Inflammatory macrophage (primary cell): ENCODE results near the gene CNOT4.
"Not testable (repeated sequence)": the region's sequence is repeated elsewhere in the genome, so short reads cannot be mapped to it uniquely, and the experiment has no call there.

Experiments used
- DNase-seq, 2 donors: peaks; one replicate each; pipeline ENCODE4 v3.0.0-alpha.2; 2020 to 2022

Gene CNOT4

DNA sequence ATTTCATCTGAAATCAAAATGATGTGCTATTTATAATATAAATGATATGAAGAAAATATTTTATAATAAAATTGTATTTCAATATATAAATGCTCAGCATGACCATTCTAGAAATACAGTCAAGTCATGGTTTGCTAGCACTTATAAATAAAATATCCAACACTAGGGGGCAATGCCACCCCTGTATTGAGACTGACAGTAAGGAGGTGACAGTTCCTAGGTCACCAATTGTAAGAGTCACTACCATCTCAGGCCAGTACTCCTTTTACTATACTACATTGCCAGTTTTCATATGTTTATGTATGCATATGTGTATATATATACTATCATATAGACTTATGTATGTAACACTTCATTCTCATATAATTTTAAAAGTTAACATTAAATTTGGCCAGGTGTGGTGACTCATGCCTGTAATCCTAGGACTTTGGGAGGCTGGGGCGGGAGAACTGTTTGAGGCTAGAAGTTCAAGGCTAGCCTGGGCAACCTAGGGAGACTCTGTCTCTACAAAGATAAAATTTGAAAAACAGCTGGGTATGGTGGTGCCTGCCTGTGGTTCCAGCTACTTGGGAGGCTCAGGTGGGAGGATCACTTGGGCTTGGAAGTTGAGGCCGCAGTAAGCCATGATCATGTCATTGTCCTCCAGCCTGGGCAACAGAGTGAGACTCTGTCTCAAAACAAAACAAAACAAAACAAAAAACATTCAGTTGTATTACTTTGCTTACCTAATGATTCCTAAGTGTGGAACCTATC lies 2.4 kb upstream of the CNOT4 start:
- peak; percentile 80 to 93 for DNase-seq

- peak in 1 of 2 donors; percentile 43 for DNase-seq
These were observed 786 bp upstream of the CNOT4 start for GRCh38 chr7:135510592-135511183.

DNA sequence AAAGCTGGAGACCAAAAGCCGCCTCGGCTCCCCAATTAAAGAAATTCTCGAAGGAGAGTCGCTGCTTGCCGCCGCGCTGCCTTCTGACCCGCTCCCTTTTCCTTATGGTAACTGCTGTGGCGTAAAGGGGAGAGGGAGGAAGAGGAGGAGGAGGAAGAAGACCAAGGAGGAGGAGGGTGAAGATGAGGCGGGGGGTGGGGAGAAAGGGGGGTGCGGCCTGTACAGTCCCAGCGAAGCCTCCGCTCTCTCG lies 388 bp downstream of the CNOT4 start:
- DNase-seq, result peak in 1 of 2 donors; percentile 20

- peak in 1 of 2 donors; percentile 14 for DNase-seq
These were observed 866 bp downstream of the CNOT4 start for GRCh38 chr7:135508883-135509588.

DNA sequence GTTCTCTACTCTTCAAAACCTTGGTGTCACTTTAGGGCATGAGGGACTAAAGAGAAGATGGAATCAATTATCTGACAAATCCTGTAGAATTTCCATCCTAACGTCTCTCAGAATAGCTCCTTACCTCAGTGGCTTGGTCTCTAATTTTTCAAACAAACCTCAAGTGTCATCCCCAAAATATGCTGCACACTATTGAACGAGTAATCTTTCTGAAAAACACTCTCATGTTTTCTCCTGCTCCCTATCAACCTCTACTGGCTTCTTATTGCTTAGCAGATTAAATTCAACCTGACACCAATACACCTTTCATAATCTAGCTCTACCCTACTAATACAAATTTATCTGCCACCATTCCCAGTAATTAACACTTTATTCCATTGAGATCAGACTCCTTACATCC lies 8.5 kb downstream of the CNOT4 start:
- no peak for DNase-seq

- peak; percentile 33 to 87 for DNase-seq
These were observed 10.1 kb downstream of the CNOT4 start for GRCh38 chr7:135499818-135500217.

GRCh38 chr7:135497161-135497560 lies 12.7 kb downstream of the CNOT4 start:
- not testable (repeated sequence) for DNase-seq

GRCh38 chr7:135493362-135493761 lies 16.5 kb downstream of the CNOT4 start:
- DNase-seq, result no peak

DNA sequence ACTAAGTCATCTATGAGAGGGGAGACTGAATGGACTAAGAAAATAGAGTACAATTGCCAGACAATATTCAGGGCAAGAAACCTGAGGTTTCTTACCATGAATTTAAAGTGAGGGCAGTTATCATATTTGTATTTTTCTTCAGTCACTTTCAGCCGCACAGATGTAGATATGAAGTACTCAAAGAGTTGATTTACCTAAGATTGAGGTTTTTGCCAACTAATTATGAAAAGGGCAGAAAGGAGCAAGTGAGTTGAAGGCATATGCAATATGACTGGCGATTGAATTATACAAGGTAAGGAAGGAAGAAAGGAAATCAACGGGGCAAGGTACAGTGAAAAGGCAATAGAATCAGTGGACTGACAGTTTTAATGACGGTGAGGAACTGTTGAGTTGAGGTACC lies 17.8 kb downstream of the CNOT4 start:
- DNase-seq, result no peak

DNA sequence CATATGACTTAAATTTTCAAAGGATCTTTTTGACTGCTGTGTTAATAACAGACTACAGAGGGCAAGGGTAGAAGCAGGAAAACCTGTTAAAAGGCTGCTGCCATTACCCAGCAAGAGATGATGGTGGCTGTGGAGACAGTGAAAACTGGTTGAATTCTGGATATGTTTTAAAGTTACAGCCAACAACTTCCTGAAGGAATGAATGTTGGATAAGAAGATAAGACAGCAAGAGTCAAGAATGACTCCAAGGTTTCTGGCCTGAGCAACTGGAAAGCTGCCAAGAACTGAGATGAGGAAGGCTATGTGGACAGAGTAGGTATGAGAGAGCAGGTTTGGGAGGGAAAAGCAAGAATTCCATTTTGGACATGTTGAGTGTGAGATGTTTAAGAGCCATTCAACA lies 19.1 kb downstream of the CNOT4 start:
- no peak for DNase-seq

- DNase-seq, result no peak
These were observed 20.1 kb downstream of the CNOT4 start for GRCh38 chr7:135489791-135490190.

DNA sequence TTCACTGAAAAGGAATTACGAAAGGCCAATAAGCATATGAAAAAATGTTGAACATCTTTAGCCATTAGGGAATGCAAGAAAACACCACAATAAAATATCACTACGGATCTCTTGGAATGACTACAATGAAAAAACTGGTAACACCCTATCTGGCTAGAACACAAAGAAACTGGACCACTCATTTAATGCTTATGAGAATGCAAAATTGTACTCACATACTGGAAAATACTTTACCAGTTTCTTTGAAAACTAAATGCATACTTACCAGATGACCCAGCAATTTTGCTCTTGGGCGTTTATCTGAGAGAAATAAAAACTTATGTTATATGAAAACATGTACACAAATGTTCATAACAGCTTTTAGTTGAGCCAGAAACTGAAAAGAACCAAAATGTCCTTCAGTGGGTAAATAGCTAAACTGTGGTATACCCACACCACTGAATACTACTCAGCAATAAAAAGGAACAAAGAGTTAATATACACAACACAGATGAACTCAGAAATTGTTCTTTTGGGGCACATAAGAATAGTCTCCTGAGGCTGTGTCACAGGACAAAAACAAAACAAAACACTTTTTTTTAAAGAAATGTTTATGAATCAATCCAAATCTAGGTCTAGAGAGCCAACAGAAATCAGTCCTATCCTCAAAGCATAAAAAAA lies 23.5 kb downstream of the CNOT4 start:
- no peak for DNase-seq

- DNase-seq, result no peak
These were observed 28.3 kb downstream of the CNOT4 start for GRCh38 chr7:135481598-135481979.

DNA sequence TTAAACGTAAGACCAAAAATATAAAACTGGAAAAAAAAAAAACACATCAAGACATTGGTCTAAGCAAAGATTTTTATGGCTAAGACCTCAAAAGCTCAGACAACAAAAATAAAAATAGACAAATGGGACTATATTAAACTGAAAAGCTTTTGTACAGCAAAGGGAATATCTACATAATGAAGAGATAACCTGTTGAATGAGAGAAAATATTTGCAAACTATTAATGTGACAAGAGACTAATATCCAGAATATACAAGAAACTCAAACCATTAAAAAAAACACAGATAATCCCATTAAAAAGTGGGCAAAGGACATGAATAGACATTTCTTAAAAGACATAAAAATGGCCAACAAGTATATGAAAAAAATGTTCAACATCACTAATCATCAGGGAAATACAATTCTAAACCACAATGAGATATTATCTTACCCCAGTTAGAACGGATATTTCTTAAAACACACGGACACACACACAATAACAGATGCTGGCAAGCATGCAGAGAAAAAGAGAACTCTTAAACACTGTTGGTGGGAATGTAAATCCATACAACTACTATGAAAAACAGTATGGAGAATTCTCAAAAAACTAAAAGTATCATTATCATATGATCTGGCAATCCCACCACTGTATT lies 28.8 kb downstream of the CNOT4 start:
- no peak for DNase-seq

DNA sequence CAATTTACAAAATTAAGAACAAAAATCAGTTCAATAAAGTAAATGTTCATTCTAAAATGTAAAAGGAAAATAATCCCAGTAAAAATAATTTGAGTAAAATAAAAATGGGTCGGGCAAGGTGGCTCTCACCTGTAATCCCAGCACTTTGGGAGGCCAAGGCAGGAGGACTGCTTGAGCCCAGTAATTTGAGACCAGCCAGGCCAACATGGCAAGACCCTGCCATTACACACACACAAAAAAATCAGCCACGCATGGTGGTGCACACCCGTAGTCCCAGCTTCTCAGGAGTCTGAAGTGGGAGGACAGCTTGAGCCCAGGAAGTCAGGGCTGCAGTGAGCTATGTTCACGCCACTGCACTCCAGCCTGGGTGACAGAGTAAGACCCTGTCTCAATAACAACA lies 34.4 kb downstream of the CNOT4 start:
- no peak for DNase-seq

DNA sequence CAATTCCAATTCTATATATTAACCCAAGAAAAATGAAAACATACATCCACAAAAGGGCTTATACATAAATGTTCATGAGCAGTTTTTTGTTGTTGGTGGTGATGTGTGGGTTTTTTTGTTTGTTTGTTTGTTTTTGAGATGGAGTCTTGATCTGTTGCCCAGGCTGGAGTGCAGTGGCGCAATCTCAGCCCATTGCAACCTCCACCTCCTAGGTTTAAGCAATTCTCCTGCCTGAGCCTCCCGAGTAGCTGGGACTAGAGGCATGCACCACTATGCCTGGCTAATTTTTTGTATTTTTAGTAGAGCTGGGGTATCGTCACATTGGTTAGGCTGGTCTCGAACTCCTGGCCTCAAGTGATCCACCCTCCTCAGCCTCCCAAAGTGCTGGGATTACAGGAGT lies 40.2 kb downstream of the CNOT4 start:
- not testable (repeated sequence) for DNase-seq

GRCh38 chr7:135467207-135467711 lies 42.6 kb downstream of the CNOT4 start:
- no peak for DNase-seq

DNA sequence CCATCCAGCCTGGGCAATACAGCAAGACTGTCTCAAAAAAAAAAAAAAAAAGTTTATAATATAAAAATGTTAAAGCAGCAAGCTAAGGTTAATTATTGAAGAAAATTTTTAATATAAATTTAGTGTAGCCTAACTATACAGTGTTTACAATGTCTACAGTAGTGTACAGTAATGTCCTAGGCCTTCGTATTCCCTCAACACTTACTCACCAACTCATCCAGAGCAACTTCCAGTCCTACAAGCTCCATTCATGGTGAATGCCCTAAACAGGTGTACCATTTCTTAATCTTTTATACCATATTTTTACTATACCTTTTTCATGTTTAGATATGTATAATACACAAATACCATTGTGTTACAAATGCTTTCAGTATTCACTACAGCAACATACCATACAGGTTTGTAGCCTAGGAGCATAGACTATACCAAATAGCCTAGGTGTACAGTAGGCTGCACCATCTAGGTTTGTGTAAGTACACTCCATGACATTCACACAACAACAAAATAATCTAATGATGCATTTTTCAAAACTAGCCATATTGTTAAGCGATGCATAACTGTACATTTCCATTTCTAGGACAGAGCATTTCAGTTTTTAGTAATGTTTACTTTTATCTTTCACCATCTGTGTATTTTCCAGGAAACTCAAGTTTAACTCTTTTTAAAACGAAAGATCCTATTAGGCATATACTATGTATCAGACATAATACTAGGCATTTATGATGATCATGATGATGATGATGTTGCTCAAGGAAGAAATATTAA lies 43.3 kb downstream of the CNOT4 start:
- no peak for DNase-seq

DNA sequence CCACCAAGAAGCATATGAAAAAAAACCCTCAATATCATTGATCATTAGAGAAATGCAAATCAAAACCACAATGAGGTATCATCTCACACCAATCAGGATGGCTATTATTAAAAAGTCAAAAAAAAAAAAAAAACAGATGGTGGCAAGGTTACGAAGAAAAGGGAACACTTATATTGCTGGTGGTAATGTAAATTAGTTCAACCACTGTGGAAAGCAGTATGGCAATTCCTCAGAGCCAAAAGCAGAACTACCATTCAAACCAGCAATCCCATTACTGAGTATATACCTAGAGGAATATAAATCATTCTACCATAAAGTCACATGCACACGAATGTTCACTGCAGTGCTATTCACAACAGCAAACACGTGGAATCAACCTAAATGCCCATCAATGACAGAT lies 46.0 kb downstream of the CNOT4 start:
- peak; percentile 38 to 59 for DNase-seq

DNA sequence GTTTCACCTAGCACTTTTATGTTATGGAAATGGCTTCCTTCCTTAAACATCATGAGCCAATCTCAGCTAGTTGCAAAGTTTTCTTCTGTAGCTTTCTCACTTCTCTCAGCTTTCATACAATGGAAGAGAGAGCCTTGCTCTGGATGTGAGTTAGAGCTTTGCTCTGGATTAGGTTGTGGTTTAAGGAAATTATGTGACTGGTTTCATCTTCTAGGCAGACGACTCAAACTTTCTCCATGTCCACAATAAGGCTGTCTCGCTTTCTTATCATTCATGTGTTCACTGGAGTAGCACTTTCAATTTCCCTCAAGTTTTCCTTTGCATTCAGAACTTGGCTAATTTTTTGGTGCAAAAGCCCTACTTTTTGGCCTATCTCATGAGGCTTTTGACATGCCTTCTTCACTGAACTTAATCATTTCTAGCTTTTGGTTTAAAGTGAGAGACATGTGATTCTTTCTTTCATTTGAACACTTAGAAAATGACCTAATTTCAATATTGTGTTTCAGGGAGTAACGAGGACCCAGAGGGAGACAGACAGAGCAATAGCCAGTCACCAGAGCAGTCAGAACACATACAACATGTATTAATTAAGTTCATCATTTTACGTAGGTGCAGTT lies 49.8 kb downstream of the CNOT4 start:
- no peak for DNase-seq

DNA sequence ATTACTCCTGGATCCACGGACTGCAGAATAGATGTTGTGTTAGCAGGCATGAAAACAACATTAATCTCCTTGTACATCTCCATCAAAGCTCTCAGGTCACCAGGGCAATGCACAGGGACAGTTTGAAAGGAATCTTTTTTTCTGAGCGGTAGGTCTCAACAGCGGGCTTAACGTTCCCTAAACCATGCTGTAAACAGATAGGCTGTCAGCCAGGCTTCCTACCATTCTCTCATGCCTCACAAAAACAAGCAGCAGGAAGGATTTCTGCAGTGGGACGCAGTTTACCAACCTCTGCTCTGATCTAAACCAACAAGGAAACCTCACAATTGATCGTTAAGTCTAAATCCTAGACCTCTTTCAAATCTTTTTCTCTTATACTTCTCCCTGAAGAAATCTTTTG lies 50.8 kb downstream of the CNOT4 start:
- DNase-seq, result no peak

DNA sequence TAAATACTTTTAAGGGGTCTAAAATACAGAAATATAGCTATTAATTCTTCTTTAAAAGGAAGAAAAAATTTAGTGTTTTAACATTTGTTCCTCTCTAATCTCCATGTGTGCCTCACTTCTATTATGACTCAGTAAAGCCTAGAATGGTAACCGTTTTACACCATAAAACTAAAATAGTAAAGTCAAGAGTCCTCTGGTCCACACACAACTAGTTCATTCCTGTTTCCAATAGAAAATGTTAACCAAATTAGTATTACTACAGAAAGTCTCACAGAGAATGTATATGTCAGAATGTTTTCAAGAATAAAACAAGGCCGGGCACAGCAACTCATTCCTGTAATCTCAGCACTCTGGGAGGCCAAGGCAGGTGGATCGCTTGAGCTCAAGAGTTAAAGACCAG lies 55.8 kb downstream of the CNOT4 start:
- DNase-seq, result no peak
